Measurements from ENCODE around the gene BAD.

Gene BAD

DNA sequence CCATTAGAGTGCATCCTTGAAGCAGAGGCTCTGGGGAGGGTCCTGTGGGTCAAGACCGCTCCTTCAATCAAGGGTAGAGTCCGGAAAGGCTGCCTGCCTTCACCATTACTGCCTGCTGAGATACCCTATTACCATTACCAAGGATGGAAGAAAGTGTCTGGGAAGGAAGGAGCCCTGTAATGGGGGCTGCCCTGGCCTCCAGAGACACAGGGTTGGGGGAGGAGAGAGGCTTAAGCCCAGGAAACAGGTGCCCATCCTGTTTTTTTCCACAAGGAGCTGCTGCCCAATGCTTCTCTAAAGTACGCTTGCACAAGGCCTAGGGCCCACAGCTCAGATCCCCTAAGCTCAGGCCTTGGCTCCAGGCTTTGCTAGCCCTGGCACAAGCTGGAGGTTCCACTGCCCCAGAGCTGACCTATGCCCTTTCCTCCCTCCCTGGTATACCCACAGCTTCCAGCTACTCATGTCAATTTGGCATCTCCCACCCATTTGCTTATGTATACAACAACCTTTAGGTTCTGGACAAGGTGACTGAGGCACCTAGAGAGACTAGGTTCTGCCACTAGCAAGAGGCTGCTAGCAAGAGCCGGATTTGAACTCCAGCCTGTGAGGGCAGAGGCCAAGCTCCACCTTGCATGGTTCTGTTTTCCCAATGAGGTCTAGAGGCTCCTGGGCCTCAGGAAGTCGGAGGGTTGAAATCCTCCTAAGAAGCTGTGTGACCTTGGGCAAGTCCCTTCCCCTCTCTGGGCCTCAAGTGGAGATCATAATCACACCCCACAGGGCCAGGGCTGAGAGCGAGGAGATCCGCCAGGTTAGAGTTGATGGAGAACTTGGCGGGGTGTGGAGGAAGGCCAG, 34.7 kb downstream of the BAD start:
- peaks cover 5% of the 10 kb centered on the region; the same call in 1 of the 2 replicates for H3K27me3 ChIP-seq (replicated peaks; ENCODE audit: insufficient read depth, low read length)
- H3K4me3 ChIP-seq (ENCODE audit: low read length) = no peak overlapping the region

DNA sequence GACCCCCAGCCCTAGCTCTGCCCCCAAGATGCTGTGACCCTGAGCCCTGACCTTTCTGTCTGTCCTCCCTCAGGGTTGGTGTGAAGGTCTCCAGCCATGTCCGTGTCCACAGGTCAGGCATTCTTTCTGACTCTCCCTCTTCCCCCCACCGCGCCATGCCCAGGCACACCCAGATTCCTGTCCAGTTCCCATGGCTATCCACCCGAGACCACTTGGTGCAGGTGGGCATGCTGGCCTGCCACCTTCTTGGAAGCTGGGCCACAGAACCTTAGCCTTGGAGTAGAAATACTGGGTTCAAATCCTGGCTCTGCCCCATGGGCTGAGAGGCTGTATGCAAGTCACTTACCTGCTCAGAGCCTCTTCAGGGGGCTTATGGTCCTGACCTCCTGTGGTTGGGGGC, 35.4 kb downstream of the BAD start:
- H3K9me2 ChIP-seq (replicated peaks; ENCODE audit: insufficient read depth, low read length) = no peaks in the 10 kb centered on the region
- no peaks in the 10 kb centered on the region; the same call in 1 of the 2 replicates for H3K4me1 ChIP-seq (ENCODE audit: low read length)
- peaks cover 5% of the 10 kb centered on the region; the same call in 1 of the 2 replicates for H3K27me3 ChIP-seq (replicated peaks; ENCODE audit: insufficient read depth, low read length)
- H3K9me3 ChIP-seq (replicated peaks; ENCODE audit: insufficient read depth, low read length) = no peaks in the 10 kb centered on the region
- no peaks in the 10 kb centered on the region for H4K20me1 ChIP-seq (ENCODE audit: insufficient read depth, low read length)
- no peak overlapping the region for H3K4me2 ChIP-seq (ENCODE audit: low read depth, low read length)
- peaks cover 35% of the 10 kb centered on the region for H3K79me2 ChIP-seq (ENCODE audit: low read length)
- TF ChIP-seq EZH2 (optimal IDR thresholded peaks at IDR 0.05; ENCODE audit: low read depth, low read length) = no peak
- H3K9ac ChIP-seq (ENCODE audit: low read length) = no peak overlapping the region
- DNase-seq = no peak
- no peaks in the 10 kb centered on the region for H3K36me3 ChIP-seq (replicated peaks; ENCODE audit: insufficient read depth, low read length)
- H2AFZ ChIP-seq (ENCODE audit: low read length) = no peak overlapping the region
- no peak overlapping the region for H3K27ac ChIP-seq (ENCODE audit: low read length)
- H3F3A ChIP-seq (ENCODE audit: insufficient read depth, low read length) = 0 out of 2 replicates have a peak, but pooled peaks cover 4% of the 10 kb centered on the region
- H3K4me3 ChIP-seq (ENCODE audit: low read length) = no peak overlapping the region

More for the DNA sequence above, 34.7 kb downstream of the BAD start:
- TF ChIP-seq, protein P1, sequence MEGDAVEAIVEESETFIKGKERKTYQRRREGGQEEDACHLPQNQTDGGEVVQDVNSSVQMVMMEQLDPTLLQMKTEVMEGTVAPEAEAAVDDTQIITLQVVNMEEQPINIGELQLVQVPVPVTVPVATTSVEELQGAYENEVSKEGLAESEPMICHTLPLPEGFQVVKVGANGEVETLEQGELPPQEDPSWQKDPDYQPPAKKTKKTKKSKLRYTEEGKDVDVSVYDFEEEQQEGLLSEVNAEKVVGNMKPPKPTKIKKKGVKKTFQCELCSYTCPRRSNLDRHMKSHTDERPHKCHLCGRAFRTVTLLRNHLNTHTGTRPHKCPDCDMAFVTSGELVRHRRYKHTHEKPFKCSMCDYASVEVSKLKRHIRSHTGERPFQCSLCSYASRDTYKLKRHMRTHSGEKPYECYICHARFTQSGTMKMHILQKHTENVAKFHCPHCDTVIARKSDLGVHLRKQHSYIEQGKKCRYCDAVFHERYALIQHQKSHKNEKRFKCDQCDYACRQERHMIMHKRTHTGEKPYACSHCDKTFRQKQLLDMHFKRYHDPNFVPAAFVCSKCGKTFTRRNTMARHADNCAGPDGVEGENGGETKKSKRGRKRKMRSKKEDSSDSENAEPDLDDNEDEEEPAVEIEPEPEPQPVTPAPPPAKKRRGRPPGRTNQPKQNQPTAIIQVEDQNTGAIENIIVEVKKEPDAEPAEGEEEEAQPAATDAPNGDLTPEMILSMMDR (IDR thresholded peaks at IDR 0.05; ENCODE audit: low read length) = no peak
- no peak for TF ChIP-seq EZH2 (optimal IDR thresholded peaks at IDR 0.05; ENCODE audit: low read depth, low read length)
- TF ChIP-seq EZH2phosphoT487 (IDR thresholded peaks at IDR 0.05; ENCODE audit: low read length) = no peak
- Histone ChIP-seq H3K27ac (ENCODE audit: low read length) (no peak overlapping the region), H3K79me2 (ENCODE audit: low read length) (peaks cover 27% of the 10 kb centered on the region), H3K9ac (ENCODE audit: low read length) (no peak overlapping the region), H3K4me2 (ENCODE audit: low read depth, low read length) (no peak overlapping the region), H4K20me1 (ENCODE audit: insufficient read depth, low read length) (no peaks in the 10 kb centered on the region), H3K4me1 (ENCODE audit: low read length) (no peaks in the 10 kb centered on the region; the same call in 1 of the 2 replicates), H3K9me2 (replicated peaks; ENCODE audit: insufficient read depth, low read length) (no peaks in the 10 kb centered on the region), H3K9me3 (replicated peaks; ENCODE audit: insufficient read depth, low read length) (no peaks in the 10 kb centered on the region), H3F3A (ENCODE audit: insufficient read depth, low read length) (0 out of 2 replicates have a peak, but pooled peaks cover 4% of the 10 kb centered on the region), H2AFZ (ENCODE audit: low read length) (no peak overlapping the region), H3K36me3 (replicated peaks; ENCODE audit: insufficient read depth, low read length) (no peaks in the 10 kb centered on the region)
- no peak for DNase-seq

DNA sequence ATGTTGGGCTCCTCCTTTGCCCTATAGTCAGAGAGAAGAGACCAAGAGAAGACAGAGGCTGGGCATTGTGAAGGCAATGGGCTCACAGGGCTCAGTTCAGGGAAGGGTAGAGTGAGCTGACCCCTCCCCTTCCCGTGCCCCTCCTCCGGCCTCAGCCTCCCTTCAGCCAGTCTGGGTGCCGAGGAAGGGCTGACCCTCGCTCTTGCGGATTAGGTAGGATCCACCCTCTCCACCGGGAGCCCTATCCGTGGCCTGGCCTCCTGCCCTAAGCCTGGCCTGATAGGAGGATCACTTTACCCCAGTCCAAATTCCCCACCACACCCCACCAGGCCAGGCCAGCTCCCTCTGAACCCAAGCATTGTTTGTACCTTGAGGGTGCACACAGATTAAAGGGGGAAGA, 35.9 kb downstream of the BAD start:
- Histone ChIP-seq H3K9me3 (replicated peaks; ENCODE audit: insufficient read depth, low read length) (no peaks in the 10 kb centered on the region), H3K4me2 (ENCODE audit: low read depth, low read length) (no peak overlapping the region), H3K36me3 (replicated peaks; ENCODE audit: insufficient read depth, low read length) (no peaks in the 10 kb centered on the region), H3K27me3 (replicated peaks; ENCODE audit: insufficient read depth, low read length) (peaks cover 5% of the 10 kb centered on the region; the same call in 1 of the 2 replicates), H3F3A (ENCODE audit: insufficient read depth, low read length) (peaks cover 8% of the 10 kb centered on the region; the same call in 1 of the 2 replicates), H2AFZ (ENCODE audit: low read length) (no peak overlapping the region), H3K79me2 (ENCODE audit: low read length) (peaks cover 36% of the 10 kb centered on the region), H3K27ac (ENCODE audit: low read length) (no peak overlapping the region), H3K9ac (ENCODE audit: low read length) (no peak overlapping the region), H3K9me2 (replicated peaks; ENCODE audit: insufficient read depth, low read length) (no peaks in the 10 kb centered on the region), H3K4me3 (ENCODE audit: low read length) (no peak overlapping the region), H4K20me1 (ENCODE audit: insufficient read depth, low read length) (no peaks in the 10 kb centered on the region), H3K4me1 (ENCODE audit: low read length) (no peaks in the 10 kb centered on the region; the same call in 1 of the 2 replicates)
- no peak for DNase-seq
- TF ChIP-seq, protein P1 (IDR thresholded peaks at IDR 0.05; ENCODE audit: low read length) = no peak
- TF ChIP-seq EZH2phosphoT487 (IDR thresholded peaks at IDR 0.05; ENCODE audit: low read length) = no peak
- TF ChIP-seq EZH2 (optimal IDR thresholded peaks at IDR 0.05; ENCODE audit: low read depth, low read length) = no peak

Measured in MM.1S (cell line).